Measurements from ENCODE around the gene SPNS3. TPM values are rescaled to one million over a fixed set of nuclear protein-coding genes. Genes with fewer than 3 reads are reported as not detected.

The SPNS3 gene
- total and polyA plus RNA-seq, 2 donors (not counting 3 experiments of a cell fraction or from before 2014, with no cell fraction given) = 0.18 to 0.66 TPM

DNA sequence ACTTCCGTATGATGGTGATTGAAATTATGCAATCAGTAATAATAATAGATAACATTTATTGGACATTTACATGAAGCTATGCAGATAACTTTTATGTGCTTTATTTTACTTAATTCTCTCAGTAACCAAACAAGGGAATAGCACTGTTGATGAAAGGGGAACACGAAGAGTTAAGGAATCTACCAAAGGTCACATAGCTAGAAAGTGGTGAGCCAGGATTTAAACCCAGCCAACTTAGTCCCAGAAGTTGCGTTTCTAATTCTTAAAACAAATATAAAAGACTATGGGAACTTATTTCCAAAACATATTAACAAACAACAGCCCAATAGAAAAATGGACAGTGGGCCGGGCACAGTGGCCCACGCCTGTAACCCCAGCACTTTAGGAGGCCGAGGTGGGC lies 9.7 kb downstream of the SPNS3 start:
- H3K27ac ChIP-seq (ENCODE audit: insufficient read depth, low read depth, low read length) = no peak overlapping the region
- BruUV-seq (replicated peaks) = no TSS peak
- FAIRE-seq (no peak), DNase-seq (ENCODE audit: low read depth, low spot score) (no peak)
- intact Hi-C loops (cut with micrococcal nuclease) (no loop called here), dilution Hi-C loops (cut with MboI; ENCODE audit: extremely low pct_ligation_motif_present, low sequenced_read_pairs) (no loop called here)
- POLR2A ChIA-PET = no interaction called here
- no peak overlapping the region for H2AFZ ChIP-seq (ENCODE audit: low read depth, low read length)
- no peak overlapping the region for H3K4me2 ChIP-seq (ENCODE audit: insufficient read depth, low read length)
- H3K79me2 ChIP-seq (ENCODE audit: control insufficient read depth, insufficient read depth, low read length) = no peaks in the 10 kb centered on the region
- TF ChIP-seq, protein P1, sequence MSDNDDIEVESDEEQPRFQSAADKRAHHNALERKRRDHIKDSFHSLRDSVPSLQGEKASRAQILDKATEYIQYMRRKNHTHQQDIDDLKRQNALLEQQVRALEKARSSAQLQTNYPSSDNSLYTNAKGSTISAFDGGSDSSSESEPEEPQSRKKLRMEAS (IDR thresholded peaks at IDR 0.05; ENCODE audit: insufficient read depth, insufficient read length) = no peak
- TF ChIP-seq CTCF (IDR thresholded peaks at IDR 0.05; ENCODE audit: extremely low read depth in 1 of 2, insufficient read depth in 1 of 2, low read depth in 1 of 2, low read length in 2 of 2) (no peak), JUN (IDR thresholded peaks at IDR 0.05; ENCODE audit: borderline replicate concordance, insufficient read depth, insufficient read length, low read depth) (no peak), GATA2 (IDR thresholded peaks at IDR 0.05; ENCODE audit: insufficient read depth, insufficient read length, low read depth, low read length) (no peak), MYC (IDR thresholded peaks at IDR 0.05; ENCODE audit: low read depth, low read length) (no peak), EZH2 (IDR thresholded peaks at IDR 0.05; ENCODE audit: borderline replicate concordance, low read depth, low read length, severe bottlenecking) (no peak), POLR2A (IDR thresholded peaks at IDR 0.05; ENCODE audit: low read depth, low read length) (no peak), FOS (IDR thresholded peaks at IDR 0.05; ENCODE audit: borderline replicate concordance, insufficient read depth, low read length) (no peak), POLR2AphosphoS5 (IDR thresholded peaks at IDR 0.05; ENCODE audit: insufficient read depth, low read depth, low read length) (no peak)
- H3K9me1 ChIP-seq (replicated peaks; ENCODE audit: control insufficient read depth, extremely low read depth, insufficient read depth, low read length) = no peaks in the 10 kb centered on the region
- no peaks in the 10 kb centered on the region for H3K4me1 ChIP-seq (ENCODE audit: control insufficient read depth, extremely low read depth, insufficient read depth, low read length)
- H4K20me1 ChIP-seq (replicated peaks; ENCODE audit: control insufficient read depth, extremely low read depth, insufficient read depth, low read length) = no peaks in the 10 kb centered on the region
- CTCF ChIA-PET = interaction anchor here (0.9 to 1.6 kb wide), 3 partner anchors 13 to 123 kb away, joined by 3 to 4 read pairs (median 3); no protein-coding TSS in a partner anchor
- H3K9ac ChIP-seq (replicated peaks; ENCODE audit: extremely low read depth, insufficient read depth, low read length) = no peak overlapping the region
- no peaks in the 10 kb centered on the region for H3K9me3 ChIP-seq (replicated peaks; ENCODE audit: control insufficient read depth, insufficient read depth, low read length)
- H3K4me3 ChIP-seq (replicated peaks in 1 of 3; ENCODE audit: insufficient read depth in 1 of 3, low read depth in 1 of 3, low read length in 3 of 3) = no peak overlapping the region
- H3K36me3 ChIP-seq (ENCODE audit: control insufficient read depth in 2 of 2, extremely low read depth in 1 of 2, insufficient read depth in 2 of 2, low read length in 2 of 2) = no peaks in the 10 kb centered on the region
- no peaks in the 10 kb centered on the region for H3K27me3 ChIP-seq (ENCODE audit: control insufficient read depth in 2 of 2, insufficient read depth in 2 of 2, low read length in 2 of 2)

Measured in endothelial cell of umbilical vein (primary cell).